HG02943 (cell line): Measurements from ENCODE around the gene DDX5.

Experiments used
- ATAC-seq: cut with Tn5 transposase; IDR thresholded peaks from one replicate; pipeline ENCODE4 v1.9.1; 2021; ENCODE audit warnings: mild to moderate bottlenecking, low read depth, moderate library complexity; ENCODE audit not compliant: unreplicated experiment

The DDX5 gene

GRCh38 chr17:64455993-64456885 is 49.9 kb downstream of the DDX5 start:
- ATAC-seq = no peak

- ATAC-seq = no peak
Measured at GRCh38 chr17:64449545-64449944, 56.5 kb downstream of the DDX5 start.

- no peak for ATAC-seq
Measured at GRCh38 chr17:64448665-64449512, 57.2 kb downstream of the DDX5 start, which contains the start of gene MILR1. Gene MILR1 (plus strand): TSS chr17:64449115. CDS start chr17:64449169, 54 bp downstream.
